Measurements from ENCODE around the gene KCNT1. TPM values are rescaled to one million over a fixed set of nuclear protein-coding genes. Genes with fewer than 3 reads are reported as not detected.

KCNT1 gene
- total RNA-seq, 1 experiment from 2014 or later: 0.09 TPM

- no peak overlapping the region for H3K4me3 ChIP-seq (ENCODE audit: low read depth, low read length)
- no peak for DNase-seq
- H3K9me3 ChIP-seq: no peaks in the 10 kb centered on the region
- H3K36me3 ChIP-seq (ENCODE audit: control insufficient read depth, insufficient read depth, low read length): no peaks in the 10 kb centered on the region
- no peaks in the 10 kb centered on the region for H3K9me3 Mint-ChIP-seq (ENCODE audit: unreplicated experiment)
- no peaks in the 10 kb centered on the region for H3K4me1 Mint-ChIP-seq (ENCODE audit: low read depth, unreplicated experiment)
- H3K27ac Mint-ChIP-seq (ENCODE audit: unreplicated experiment): no peak overlapping the region
- peaks cover 24% of the 10 kb centered on the region for H3K27me3 Mint-ChIP-seq (ENCODE audit: insufficient read depth, unreplicated experiment)
- no peaks in the 10 kb centered on the region for H3K4me1 ChIP-seq
- CTCF ChIA-PET: no interaction called here
- TF ChIP-seq, protein P1, sequence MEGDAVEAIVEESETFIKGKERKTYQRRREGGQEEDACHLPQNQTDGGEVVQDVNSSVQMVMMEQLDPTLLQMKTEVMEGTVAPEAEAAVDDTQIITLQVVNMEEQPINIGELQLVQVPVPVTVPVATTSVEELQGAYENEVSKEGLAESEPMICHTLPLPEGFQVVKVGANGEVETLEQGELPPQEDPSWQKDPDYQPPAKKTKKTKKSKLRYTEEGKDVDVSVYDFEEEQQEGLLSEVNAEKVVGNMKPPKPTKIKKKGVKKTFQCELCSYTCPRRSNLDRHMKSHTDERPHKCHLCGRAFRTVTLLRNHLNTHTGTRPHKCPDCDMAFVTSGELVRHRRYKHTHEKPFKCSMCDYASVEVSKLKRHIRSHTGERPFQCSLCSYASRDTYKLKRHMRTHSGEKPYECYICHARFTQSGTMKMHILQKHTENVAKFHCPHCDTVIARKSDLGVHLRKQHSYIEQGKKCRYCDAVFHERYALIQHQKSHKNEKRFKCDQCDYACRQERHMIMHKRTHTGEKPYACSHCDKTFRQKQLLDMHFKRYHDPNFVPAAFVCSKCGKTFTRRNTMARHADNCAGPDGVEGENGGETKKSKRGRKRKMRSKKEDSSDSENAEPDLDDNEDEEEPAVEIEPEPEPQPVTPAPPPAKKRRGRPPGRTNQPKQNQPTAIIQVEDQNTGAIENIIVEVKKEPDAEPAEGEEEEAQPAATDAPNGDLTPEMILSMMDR (IDR thresholded peaks at IDR 0.05; ENCODE audit: insufficient read depth in 1 of 2, low read depth in 1 of 2, low read length in 1 of 2, severe bottlenecking in 1 of 2, unreplicated experiment in 1 of 2): no peak
- no TSS peak for BruUV-seq (replicated peaks)
- H3K36me3 Mint-ChIP-seq (ENCODE audit: insufficient read depth, unreplicated experiment): no peaks in the 10 kb centered on the region
- POLR2A ChIA-PET: no interaction called here
- intact Hi-C loops (cut with micrococcal nuclease; ENCODE audit: unreplicated experiment): no loop called here
- no peaks in the 10 kb centered on the region; the same call in 1 of the 2 replicates for H3K27me3 ChIP-seq (replicated peaks; ENCODE audit: control insufficient read depth, insufficient read depth, low read length)
- H3K4me3 Mint-ChIP-seq (ENCODE audit: unreplicated experiment): no peak overlapping the region
Observed at GRCh38 chr9:135715056-135715595, 13.1 kb downstream of the KCNT1 start.

DNA sequence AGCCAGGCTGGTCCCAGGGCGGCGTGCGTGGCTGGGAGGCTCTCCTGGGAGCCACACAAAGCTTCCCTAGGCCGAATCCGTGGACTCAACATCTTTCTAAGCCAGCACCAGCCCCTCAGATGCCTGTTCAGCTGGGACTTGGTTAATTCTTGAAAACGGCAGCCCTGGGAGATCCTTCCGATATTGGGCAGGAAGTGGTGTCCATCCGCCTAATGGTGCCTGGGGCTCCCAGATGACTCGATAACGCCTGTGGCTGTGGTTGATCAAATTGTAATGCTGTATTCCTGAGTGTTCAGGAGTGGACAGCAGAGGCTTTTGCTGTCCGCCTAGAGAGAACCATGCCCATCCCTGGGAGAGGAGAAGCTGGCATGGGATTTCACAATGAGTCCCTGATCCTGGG, 14.1 kb downstream of the KCNT1 start:
- no peak for DNase-seq
- Mint-ChIP-seq H3K36me3 (ENCODE audit: insufficient read depth, unreplicated experiment) (no peaks in the 10 kb centered on the region), H3K27ac (ENCODE audit: unreplicated experiment) (no peak overlapping the region), H3K4me1 (ENCODE audit: low read depth, unreplicated experiment) (no peaks in the 10 kb centered on the region), H3K9me3 (ENCODE audit: unreplicated experiment) (no peaks in the 10 kb centered on the region), H3K27me3 (ENCODE audit: insufficient read depth, unreplicated experiment) (peaks cover 17% of the 10 kb centered on the region), H3K4me3 (ENCODE audit: unreplicated experiment) (no peak overlapping the region)
- no peaks in the 10 kb centered on the region; the same call in 1 of the 2 replicates for H3K27me3 ChIP-seq (replicated peaks; ENCODE audit: control insufficient read depth, insufficient read depth, low read length)
- no peaks in the 10 kb centered on the region for H3K9me3 ChIP-seq
- CTCF ChIA-PET: no interaction called here
- H3K4me1 ChIP-seq: no peaks in the 10 kb centered on the region
- no TSS peak for BruUV-seq (replicated peaks)
- no peak overlapping the region for H3K4me3 ChIP-seq (ENCODE audit: low read depth, low read length)
- intact Hi-C loops (cut with micrococcal nuclease; ENCODE audit: unreplicated experiment): no loop called here
- H3K36me3 ChIP-seq (ENCODE audit: control insufficient read depth, insufficient read depth, low read length): no peaks in the 10 kb centered on the region
- POLR2A ChIA-PET: no interaction called here
- TF ChIP-seq, protein P1 (IDR thresholded peaks at IDR 0.05; ENCODE audit: insufficient read depth in 1 of 2, low read depth in 1 of 2, low read length in 1 of 2, severe bottlenecking in 1 of 2, unreplicated experiment in 1 of 2): no peak

DNA sequence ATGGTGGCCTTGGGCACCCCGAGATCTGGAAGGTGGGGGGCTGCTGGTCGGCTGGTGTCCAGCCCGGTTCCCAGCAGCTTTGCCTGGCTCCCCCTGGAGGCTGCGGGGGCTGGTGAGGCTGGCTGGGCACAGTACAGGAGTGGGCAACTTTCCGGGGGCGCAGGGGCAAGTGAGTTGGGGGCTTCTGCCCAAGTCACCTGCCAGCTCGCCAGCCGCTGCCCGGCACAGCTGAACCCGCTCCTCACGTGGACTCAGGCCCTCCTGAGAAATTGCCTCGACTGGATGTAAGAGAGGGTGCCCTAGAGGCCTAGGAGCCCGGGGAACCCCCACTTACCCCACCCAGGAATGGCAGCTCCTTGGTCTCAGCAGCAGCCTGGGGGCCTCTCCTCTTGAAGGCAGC, 15.4 kb downstream of the KCNT1 start:
- no peaks in the 10 kb centered on the region for H3K4me1 Mint-ChIP-seq (ENCODE audit: low read depth, unreplicated experiment)
- H3K9me3 Mint-ChIP-seq (ENCODE audit: unreplicated experiment): no peaks in the 10 kb centered on the region
- Histone ChIP-seq H3K27me3 (replicated peaks; ENCODE audit: control insufficient read depth, insufficient read depth, low read length) (no peaks in the 10 kb centered on the region; the same call in 1 of the 2 replicates), H3K9me3 (no peaks in the 10 kb centered on the region), H3K4me1 (no peaks in the 10 kb centered on the region), H3K36me3 (ENCODE audit: control insufficient read depth, insufficient read depth, low read length) (no peaks in the 10 kb centered on the region), H3K4me3 (ENCODE audit: low read depth, low read length) (no peak overlapping the region)
- TF ChIP-seq, protein P1 (IDR thresholded peaks at IDR 0.05; ENCODE audit: insufficient read depth in 1 of 2, low read depth in 1 of 2, low read length in 1 of 2, severe bottlenecking in 1 of 2, unreplicated experiment in 1 of 2): no peak
- peaks cover 13% of the 10 kb centered on the region for H3K27me3 Mint-ChIP-seq (ENCODE audit: insufficient read depth, unreplicated experiment)
- no peak for DNase-seq
- no peak overlapping the region for H3K27ac Mint-ChIP-seq (ENCODE audit: unreplicated experiment)
- intact Hi-C loops (cut with micrococcal nuclease; ENCODE audit: unreplicated experiment): no loop called here
- POLR2A ChIA-PET: no interaction called here
- H3K4me3 Mint-ChIP-seq (ENCODE audit: unreplicated experiment): no peak overlapping the region
- H3K36me3 Mint-ChIP-seq (ENCODE audit: insufficient read depth, unreplicated experiment): no peaks in the 10 kb centered on the region
- no TSS peak for BruUV-seq (replicated peaks)
- CTCF ChIA-PET: no interaction called here
